ENCODE measurements around the gene HSPB7.

HSPB7 gene

GRCh38 chr1:15970911-15971310 lies 46.9 kb downstream of the HSPB7 start:
- no peak for TF ChIP-seq CTCF (IDR thresholded peaks at IDR 0.05; ENCODE audit: poor library complexity, severe bottlenecking)
- H3K9me3 ChIP-seq (ENCODE audit: severe bottlenecking) = no peaks in the 10 kb centered on the region
- no peak overlapping the region for H3K27ac ChIP-seq (ENCODE audit: poor library complexity, severe bottlenecking)
- H3K4me1 ChIP-seq (ENCODE audit: insufficient read depth, poor library complexity, severe bottlenecking) = peaks cover 3% of the 10 kb centered on the region
- H3K27me3 ChIP-seq (ENCODE audit: insufficient read depth, poor library complexity, severe bottlenecking) = no peaks in the 10 kb centered on the region
- peaks cover 47% of the 10 kb centered on the region for H3K36me3 ChIP-seq (ENCODE audit: low read depth)
- DNase-seq (ENCODE audit: low spot score) (no peak), ATAC-seq (ENCODE audit: low read depth) (no peak)
- no peak overlapping the region for H3K4me3 ChIP-seq (ENCODE audit: severe bottlenecking)

GRCh38 chr1:15969321-15969880 lies 48.4 kb downstream of the HSPB7 start:
- no peak for TF ChIP-seq CTCF (IDR thresholded peaks at IDR 0.05; ENCODE audit: poor library complexity, severe bottlenecking)
- Histone ChIP-seq H3K4me3 (ENCODE audit: severe bottlenecking) (no peak overlapping the region), H3K9me3 (ENCODE audit: severe bottlenecking) (no peaks in the 10 kb centered on the region), H3K27ac (ENCODE audit: poor library complexity, severe bottlenecking) (no peak overlapping the region), H3K4me1 (ENCODE audit: insufficient read depth, poor library complexity, severe bottlenecking) (peaks cover 13% of the 10 kb centered on the region), H3K36me3 (ENCODE audit: low read depth) (peaks cover 57% of the 10 kb centered on the region), H3K27me3 (ENCODE audit: insufficient read depth, poor library complexity, severe bottlenecking) (no peaks in the 10 kb centered on the region)
- DNase-seq (ENCODE audit: low spot score) (no peak), ATAC-seq (ENCODE audit: low read depth) (no peak)

- H3K36me3 ChIP-seq (ENCODE audit: low read depth) = peaks cover 52% of the 10 kb centered on the region
- no peak overlapping the region for H3K27ac ChIP-seq (ENCODE audit: poor library complexity, severe bottlenecking)
- no peaks in the 10 kb centered on the region for H3K9me3 ChIP-seq (ENCODE audit: severe bottlenecking)
- no peaks in the 10 kb centered on the region for H3K27me3 ChIP-seq (ENCODE audit: insufficient read depth, poor library complexity, severe bottlenecking)
- ATAC-seq (ENCODE audit: low read depth) (no peak), DNase-seq (ENCODE audit: low spot score) (no peak)
- H3K4me1 ChIP-seq (ENCODE audit: insufficient read depth, poor library complexity, severe bottlenecking) = peaks cover 13% of the 10 kb centered on the region
- no peak overlapping the region for H3K4me3 ChIP-seq (ENCODE audit: severe bottlenecking)
- no peak for TF ChIP-seq CTCF (IDR thresholded peaks at IDR 0.05; ENCODE audit: poor library complexity, severe bottlenecking)
These were observed 49.7 kb downstream of the HSPB7 start for GRCh38 chr1:15968172-15968571.

GRCh38 chr1:15966956-15967344 lies 50.9 kb downstream of the HSPB7 start:
- no peaks in the 10 kb centered on the region for H3K27me3 ChIP-seq (ENCODE audit: insufficient read depth, poor library complexity, severe bottlenecking)
- ATAC-seq (ENCODE audit: low read depth) (no peak), DNase-seq (ENCODE audit: low spot score) (no peak)
- H3K9me3 ChIP-seq (ENCODE audit: severe bottlenecking) = no peaks in the 10 kb centered on the region
- H3K27ac ChIP-seq (ENCODE audit: poor library complexity, severe bottlenecking) = no peak overlapping the region
- H3K4me1 ChIP-seq (ENCODE audit: insufficient read depth, poor library complexity, severe bottlenecking) = peaks cover 13% of the 10 kb centered on the region
- H3K4me3 ChIP-seq (ENCODE audit: severe bottlenecking) = no peak overlapping the region
- TF ChIP-seq CTCF (IDR thresholded peaks at IDR 0.05; ENCODE audit: poor library complexity, severe bottlenecking) = no peak
- H3K36me3 ChIP-seq (ENCODE audit: low read depth) = peaks cover 43% of the 10 kb centered on the region

- DNase-seq (ENCODE audit: low spot score) = no peak
- Histone ChIP-seq H3K4me1 (ENCODE audit: insufficient read depth, poor library complexity, severe bottlenecking) (peaks cover 13% of the 10 kb centered on the region), H3K27me3 (ENCODE audit: insufficient read depth, poor library complexity, severe bottlenecking) (no peaks in the 10 kb centered on the region), H3K27ac (ENCODE audit: poor library complexity, severe bottlenecking) (peak overlapping the region; percentile 34), H3K4me3 (ENCODE audit: severe bottlenecking) (no peak overlapping the region), H3K9me3 (ENCODE audit: severe bottlenecking) (no peaks in the 10 kb centered on the region), H3K36me3 (ENCODE audit: low read depth) (peaks cover 40% of the 10 kb centered on the region)
- ATAC-seq (ENCODE audit: low read depth) = no peak
- no peak for TF ChIP-seq CTCF (IDR thresholded peaks at IDR 0.05; ENCODE audit: poor library complexity, severe bottlenecking)
These were observed 51.5 kb downstream of the HSPB7 start for GRCh38 chr1:15966081-15966955.

Measured in RWPE2 (cell line).